Gastrocnemius medialis (tissue), 4 donors: ENCODE measurements around the gene CST5.
"Not testable (repeated sequence)": the region's sequence is repeated elsewhere in the genome, so short reads cannot be mapped to it uniquely, and the experiment has no call there.

Experiments
- CTCF ChIP-seq, 5 experiments: fragments of 450-650 bp in 3 of 5; fragments of 200-600 bp in 2 of 5; sonication (generic) in 2 of 5; IDR thresholded peaks in 4 of 5; conservative IDR thresholded peaks in 1 of 5; 1 replicate in 4 of 5; 2 replicates in 1 of 5; pipeline ENCODE4 v1.5.1; 2016 to 2019; ENCODE audit warnings: antibody characterized with exemption in 5 of 5, mild to moderate bottlenecking in 3 of 5, moderate library complexity in 3 of 5
- POLR2A ChIP-seq, 2 donors: fragments of 450-650 bp; IDR thresholded peaks; one replicate each; pipeline ENCODE4 v1.6.1; 2017; ENCODE audit warnings: antibody characterized with exemption in 2 of 2, mild to moderate bottlenecking in 2 of 2, moderate library complexity in 2 of 2

- TF ChIP-seq POLR2A (IDR thresholded peaks at IDR 0.05); CTCF (IDR thresholded peaks at IDR 0.05 in 4 of 5, conservative IDR thresholded peaks at IDR 0.05 in 1 of 5): not testable (repeated sequence)
These were observed 1.5 kb downstream of the CST5 start for GRCh38 chr20:23878016-23878542.
